Sigmoid colon (tissue), 7 donors: ENCODE measurements around the gene HDAC6. TPM values are rescaled to one million over a fixed set of nuclear protein-coding genes. Genes with fewer than 3 reads are reported as not detected.

Experiments used
- DNase-seq: peaks from one replicate; pipeline ENCODE4 v3.0.0-alpha.2; 2019
- H3K27ac ChIP-seq, 4 donors: fragments of 200-600 bp; sonication (generic); one replicate each; pipeline ENCODE4 v1.5.1; 2016 to 2019; ENCODE audit warnings: mild to moderate bottlenecking in 1 of 4
- H3K27me3 ChIP-seq, 3 donors: fragments of 200-600 bp; sonication (generic); one replicate each; pipeline ENCODE4 v1.5.1; 2019; ENCODE audit warnings: mild to moderate bottlenecking in 1 of 3
- H3K36me3 ChIP-seq, 4 donors: fragments of 200-600 bp; sonication (generic); one replicate each; pipeline ENCODE4 v1.5.1; 2016 to 2019
- H3K4me1 ChIP-seq, 4 donors: fragments of 200-600 bp; sonication (generic); one replicate each; pipeline ENCODE4 v1.5.1; 2017 to 2019
- H3K4me3 ChIP-seq, 4 donors: fragments of 200-600 bp; sonication (generic); one replicate each; pipeline ENCODE4 v1.5.1; 2017 to 2019; ENCODE audit warnings: mild to moderate bottlenecking in 2 of 4, moderate library complexity in 1 of 4
- H3K9me3 ChIP-seq, 4 donors: fragments of 200-600 bp in 3 of 4; sonication (generic) in 3 of 4; one replicate each; pipeline versions ENCODE4 v1.5.1 to v1.6.1; 2013 to 2019
- CTCF ChIP-seq, 4 experiments: fragments of 450-650 bp in 3 of 4; fragments of 200-600 bp in 1 of 4; IDR thresholded peaks; one replicate each; pipeline ENCODE4 v1.5.1; 2016 to 2019; ENCODE audit warnings: antibody characterized with exemption in 4 of 4, mild to moderate bottlenecking in 3 of 4, moderate library complexity in 2 of 4
- EP300 ChIP-seq, 4 donors: sonication (generic); formaldehyde crosslinking; IDR thresholded peaks; one replicate each; pipeline ENCODE4 v1.6.1; 2017; ENCODE audit warnings: antibody characterized with exemption in 4 of 4
- POLR2A ChIP-seq, 2 donors: fragments of 450-650 bp; IDR thresholded peaks; one replicate each; pipeline ENCODE4 v1.6.1; 2016; ENCODE audit warnings: antibody characterized with exemption in 2 of 2, mild to moderate bottlenecking in 2 of 2, moderate library complexity in 2 of 2
- POLR2AphosphoS5 ChIP-seq, 4 donors: sonication (generic); formaldehyde crosslinking; IDR thresholded peaks; one replicate each; pipeline ENCODE4 v1.6.1; 2017; ENCODE audit warnings: antibody characterized with exemption in 4 of 4
- WGBS, 2 donors: extraction: QIAGEN DNeasy Blood & Tissue Kit; methylation state at CpG; one replicate each; pipeline ENCODE4 v1.1.7; 2013; 5-methylcytosine and 5-hydroxymethylcytosine counted together
- intact Hi-C: fragments of 100-400 bp; cut with DNase I; formaldehyde crosslinking; loops from one replicate; pipeline ENCODE4 v1.15.1; 2023
- polyA plus RNA-seq, 3 donors: library from polyadenylated mRNA; stranded (reverse); fragments of 200-250 nt; gene quantifications; one replicate each; pipeline ENCODE4 v1.2.3, GENCODE V29; 2013
- total RNA-seq, 4 donors: library from RNA; depleted of rRNA; stranded (reverse); fragments of >200 nt; gene quantifications; one replicate each; pipeline ENCODE4 v1.1.0, GENCODE V29; 2016
- donor health status: healthy with polysubstance abuse.
- donor health status: Bipolar disorder and iron deficiency.
- donor health status: healthy.

Gene HDAC6
- total and polyA plus RNA-seq, 7 donors = 22.2 to 110 (median 51.8) TPM

GRCh38 chrX:48761674-48762471 is 40.0 kb upstream of the HDAC6 start, which contains the start of gene GLOD5:
Gene GLOD5 (plus strand): TSS chrX:48761747. CDS start chrX:48761791, 44 bp downstream.
- TF ChIP-seq POLR2AphosphoS5 (IDR thresholded peaks at IDR 0.05) (no peak), EP300 (IDR thresholded peaks at IDR 0.05) (no peak), POLR2A (IDR thresholded peaks at IDR 0.05) (no peak), CTCF (IDR thresholded peaks at IDR 0.05) (no peak)
- no peak within 1 kb of the TSS for H3K27ac ChIP-seq
- 11 to 53% methylated on average over 11 to 12 of the region's 12 CpGs for WGBS, 2 donors
- H3K4me3 ChIP-seq = no peak within 1 kb of the TSS
- intact Hi-C loops = no loop called here
- H3K4me1 ChIP-seq = no peaks in the 10 kb centered on the region
- H3K36me3 ChIP-seq = no peaks in the 10 kb centered on the region
- no peaks in the 10 kb centered on the region for H3K9me3 ChIP-seq
- no peak for DNase-seq
- peaks cover 0 to 3% (median 0%) of the 10 kb centered on the region in 3 donors for H3K27me3 ChIP-seq

- Histone ChIP-seq H3K27ac (no peak overlapping the region), H3K4me3 (no peak overlapping the region), H3K4me1 (no peaks in the 10 kb centered on the region), H3K27me3 (peaks cover 0 to 3% (median 0%) of the 10 kb centered on the region in 3 donors), H3K9me3 (no peaks in the 10 kb centered on the region), H3K36me3 (no peaks in the 10 kb centered on the region)
- TF ChIP-seq EP300 (IDR thresholded peaks at IDR 0.05) (no peak), CTCF (IDR thresholded peaks at IDR 0.05) (no peak), POLR2AphosphoS5 (IDR thresholded peaks at IDR 0.05) (no peak), POLR2A (IDR thresholded peaks at IDR 0.05) (no peak)
- 83 to 84% methylated on average over 6 of the region's 6 CpGs for WGBS, 2 donors
- DNase-seq = no peak
- intact Hi-C loops = no loop called here
These were observed 32.6 kb upstream of the HDAC6 start for GRCh38 chrX:48769230-48769629.

- no peaks in the 10 kb centered on the region for H3K9me3 ChIP-seq
- no peaks in the 10 kb centered on the region for H3K36me3 ChIP-seq
- 78 to 90% methylated on average over 6 of the region's 6 CpGs for WGBS, 2 donors
- no peak for DNase-seq
- intact Hi-C loops = no loop called here
- H3K27ac ChIP-seq = no peak overlapping the region
- H3K4me1 ChIP-seq = no peaks in the 10 kb centered on the region
- no peaks in the 10 kb centered on the region for H3K27me3 ChIP-seq
- no peak overlapping the region for H3K4me3 ChIP-seq
- no peak for TF ChIP-seq CTCF (IDR thresholded peaks at IDR 0.05)
- no peak for TF ChIP-seq EP300 (IDR thresholded peaks at IDR 0.05)
- no peak for TF ChIP-seq POLR2A (IDR thresholded peaks at IDR 0.05)
- no peak for TF ChIP-seq POLR2AphosphoS5 (IDR thresholded peaks at IDR 0.05)
These were observed 31.6 kb upstream of the HDAC6 start for GRCh38 chrX:48770296-48770695.

- Histone ChIP-seq H3K4me3 (no peak overlapping the region), H3K27me3 (no peaks in the 10 kb centered on the region), H3K27ac (no peak overlapping the region), H3K9me3 (no peaks in the 10 kb centered on the region), H3K4me1 (no peaks in the 10 kb centered on the region), H3K36me3 (no peaks in the 10 kb centered on the region)
- intact Hi-C loops = no loop called here
- TF ChIP-seq CTCF (IDR thresholded peaks at IDR 0.05) (no peak), POLR2A (IDR thresholded peaks at IDR 0.05) (no peak), POLR2AphosphoS5 (IDR thresholded peaks at IDR 0.05) (no peak), EP300 (IDR thresholded peaks at IDR 0.05) (no peak)
- DNase-seq = no peak
- WGBS, 2 donors = 91% methylated on average over 6 of the region's 6 CpGs
These were observed 29.3 kb upstream of the HDAC6 start for GRCh38 chrX:48772602-48773001.
